SU-DHL-6 (cell line): Measurements from ENCODE around the gene CXCL6.

ENCODE experiments used
- EZH2phosphoT487 ChIP-seq: fragments of 200-600 bp; sonication (generic), shearing (Covaris generic); conservative IDR thresholded peaks from 2 replicates; pipeline ENCODE4 v1.6.1; 2018; ENCODE audit warnings: mild to moderate bottlenecking, antibody characterized with exemption, low read length, moderate library complexity, mixed read lengths
- TF ChIP-seq, protein P1 (sequence below): fragments of 200-600 bp; sonication (generic); IDR thresholded peaks from one replicate; pipeline ENCODE4 v1.5.1; 2017; ENCODE audit warnings: antibody characterized with exemption, mild to moderate bottlenecking, low read length, moderate library complexity; ENCODE audit not compliant: insufficient read depth, poor library complexity, severe bottlenecking

DNA sequence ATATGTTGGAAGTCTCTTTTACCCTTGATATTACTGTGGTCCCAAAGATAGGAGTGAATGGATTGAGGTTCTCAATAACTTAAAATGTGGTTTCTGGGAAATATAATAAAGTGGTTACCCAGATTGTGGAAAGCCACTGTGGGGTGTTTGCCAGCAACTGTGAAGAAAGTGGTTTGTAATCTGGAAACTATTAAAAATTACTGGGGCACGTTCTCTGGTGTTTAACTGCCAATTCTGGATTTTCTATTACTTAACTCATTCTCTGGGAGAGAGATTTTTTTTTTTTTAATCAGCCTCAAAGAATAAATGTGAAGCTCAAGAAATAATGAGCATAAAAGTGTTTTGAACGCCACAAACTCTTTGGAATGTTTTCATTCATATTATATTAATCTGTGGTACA lies 4.9 kb upstream of the CXCL6 start:
- TF ChIP-seq, protein P1, sequence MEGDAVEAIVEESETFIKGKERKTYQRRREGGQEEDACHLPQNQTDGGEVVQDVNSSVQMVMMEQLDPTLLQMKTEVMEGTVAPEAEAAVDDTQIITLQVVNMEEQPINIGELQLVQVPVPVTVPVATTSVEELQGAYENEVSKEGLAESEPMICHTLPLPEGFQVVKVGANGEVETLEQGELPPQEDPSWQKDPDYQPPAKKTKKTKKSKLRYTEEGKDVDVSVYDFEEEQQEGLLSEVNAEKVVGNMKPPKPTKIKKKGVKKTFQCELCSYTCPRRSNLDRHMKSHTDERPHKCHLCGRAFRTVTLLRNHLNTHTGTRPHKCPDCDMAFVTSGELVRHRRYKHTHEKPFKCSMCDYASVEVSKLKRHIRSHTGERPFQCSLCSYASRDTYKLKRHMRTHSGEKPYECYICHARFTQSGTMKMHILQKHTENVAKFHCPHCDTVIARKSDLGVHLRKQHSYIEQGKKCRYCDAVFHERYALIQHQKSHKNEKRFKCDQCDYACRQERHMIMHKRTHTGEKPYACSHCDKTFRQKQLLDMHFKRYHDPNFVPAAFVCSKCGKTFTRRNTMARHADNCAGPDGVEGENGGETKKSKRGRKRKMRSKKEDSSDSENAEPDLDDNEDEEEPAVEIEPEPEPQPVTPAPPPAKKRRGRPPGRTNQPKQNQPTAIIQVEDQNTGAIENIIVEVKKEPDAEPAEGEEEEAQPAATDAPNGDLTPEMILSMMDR, result no peak
- no peak for TF ChIP-seq EZH2phosphoT487
